GM12878 (cell line): ENCODE results near the gene KLF6. TPM values are rescaled to one million over a fixed set of nuclear protein-coding genes. Genes with fewer than 3 reads are reported as not detected.

Experiments
- BCL3 ChIP-seq: IDR thresholded peaks from 2 replicates; pipeline ENCODE4 v1.6.1; 2011; ENCODE audit warnings: borderline replicate concordance, low read depth, mild to moderate bottlenecking, moderate library complexity, low read length; ENCODE audit not compliant: insufficient read depth, poor library complexity, severe bottlenecking
- CBFB ChIP-seq: IDR thresholded peaks from 2 replicates; pipeline ENCODE4 v1.6.1; 2016; ENCODE audit warnings: antibody characterized with exemption, low read depth
- CHD1 ChIP-seq: IDR thresholded peaks from 2 replicates; pipeline ENCODE4 v1.6.1; 2012; ENCODE audit warnings: low read depth, low read length, improper control_type of control experiment
- EED ChIP-seq: sonication (generic); IDR thresholded peaks from 2 replicates; pipeline ENCODE4 v1.6.1; 2016; ENCODE audit warnings: antibody characterized with exemption, low read depth
- EP300 ChIP-seq, 2 experiments: fragments of 150-350 bp in 1 of 2; IDR thresholded peaks; 2 replicates each; pipeline ENCODE4 v1.6.1; 2011 to 2012; ENCODE audit warnings: low read depth in 2 of 2, low read length in 2 of 2, borderline replicate concordance in 1 of 2, improper control_type of control experiment in 1 of 2, inconsistent platforms in 1 of 2; ENCODE audit not compliant: control insufficient read depth in 1 of 2
- ESRRA ChIP-seq: IDR thresholded peaks from 2 replicates; pipeline ENCODE4 v1.6.1; 2012; ENCODE audit warnings: mild to moderate bottlenecking, low read length, improper control_type of control experiment
- FOS ChIP-seq: IDR thresholded peaks from 3 replicates; pipeline ENCODE4 v1.6.1; 2011; ENCODE audit warnings: borderline replicate concordance; ENCODE audit not compliant: insufficient read length; ENCODE audit errors: extremely low read depth
- FOXK2 ChIP-seq: fragments of 450-650 bp; IDR thresholded peaks from 2 replicates; pipeline ENCODE4 v1.6.1; 2017; ENCODE audit warnings: mild to moderate bottlenecking, moderate library complexity
- HCFC1 ChIP-seq: fragments of 150-350 bp; IDR thresholded peaks from 2 replicates; pipeline ENCODE4 v1.6.1; 2014; ENCODE audit warnings: low read length
- HDGF ChIP-seq: fragments of 450-650 bp; IDR thresholded peaks from 2 replicates; pipeline ENCODE4 v1.6.1; 2016; ENCODE audit warnings: antibody characterized with exemption
- IKZF2 ChIP-seq, 2 experiments: fragments of 450-650 bp; IDR thresholded peaks; 2 replicates each; pipeline ENCODE4 v1.6.1; 2017; ENCODE audit warnings: mild to moderate bottlenecking in 2 of 2, moderate library complexity in 2 of 2
- MYC ChIP-seq: IDR thresholded peaks from 2 replicates; pipeline ENCODE4 v1.6.1; 2011; ENCODE audit warnings: mild to moderate bottlenecking, low read length, moderate library complexity, inconsistent platforms; ENCODE audit not compliant: insufficient read depth, insufficient replicate concordance, insufficient read length, severe bottlenecking
- NFXL1 ChIP-seq: fragments of 450-650 bp; IDR thresholded peaks from 2 replicates; pipeline ENCODE4 v1.6.1; 2017; ENCODE audit warnings: antibody characterized with exemption, mild to moderate bottlenecking, borderline replicate concordance
- RAD51 ChIP-seq: fragments of 450-650 bp; IDR thresholded peaks from 2 replicates; pipeline ENCODE4 v1.6.1; 2016; ENCODE audit warnings: moderate library complexity, mild to moderate bottlenecking, inconsistent platforms
- RCOR1 ChIP-seq: conservative IDR thresholded peaks from 2 replicates; pipeline ENCODE4 v1.6.1; 2012; ENCODE audit warnings: low read depth, low read length, improper control_type of control experiment
- RELA ChIP-seq: fragments of 450-650 bp; IDR thresholded peaks from 2 replicates; pipeline ENCODE4 v1.8.0; 2014; ENCODE audit warnings: borderline replicate concordance; ENCODE audit not compliant: partially characterized antibody
- SUPT20H ChIP-seq: IDR thresholded peaks from 2 replicates; pipeline ENCODE4 v1.6.1; 2011; ENCODE audit warnings: low read depth, mild to moderate bottlenecking, low read length, moderate library complexity, borderline replicate concordance; ENCODE audit not compliant: control insufficient read depth
- TAF1 ChIP-seq: IDR thresholded peaks from 2 replicates; pipeline ENCODE4 v1.6.1; 2011; ENCODE audit warnings: mild to moderate bottlenecking, low read depth, low read length, borderline replicate concordance
- WRNIP1 ChIP-seq: IDR thresholded peaks from 2 replicates; pipeline ENCODE4 v1.6.1; 2011; ENCODE audit warnings: low read depth, low read length, improper control_type of control experiment, borderline replicate concordance
- ZBTB40 ChIP-seq: fragments of 450-650 bp; IDR thresholded peaks from 2 replicates; pipeline ENCODE4 v1.6.1; 2016; ENCODE audit warnings: mild to moderate bottlenecking, moderate library complexity, borderline replicate concordance
- polyA plus RNA-seq, 11 experiments: library from polyadenylated mRNA; depleted of rRNA in 4 of 11; unstranded in 6 of 11; stranded (reverse) in 5 of 11; fragments of >200 nt; fragmentation: Nextera tagmentation in 4 of 11; fragmentation: Illumina TruSeq in 1 of 11; extraction: Ambion mirVana in 4 of 11; extraction: Trizol in 1 of 11; gene quantifications; 1 replicate in 1 of 11; 2 replicates in 10 of 11; pipeline versions ENCODE4 v1.2.1 to v1.2.3, GENCODE V29; 2011 to 2016; ENCODE audit warnings: inconsistent platforms in 2 of 11, missing spikeins in 2 of 11, low read depth in 1 of 11
- total RNA-seq, 4 experiments: library from RNA; depleted of rRNA in 3 of 4; stranded (reverse); fragments of >200 nt in 3 of 4; fragmentation: Illumina TruSeq in 1 of 4; extraction: Trizol in 1 of 4; gene quantifications; 2 replicates each; pipeline versions ENCODE4 v1.2.1 to v1.2.3, GENCODE V29; 2013 to 2021
- TF ChIP-seq, protein P1 (sequence below): fragments of 450-650 bp; conservative IDR thresholded peaks from 2 replicates; pipeline ENCODE4 v1.6.1; 2017; ENCODE audit warnings: mild to moderate bottlenecking, moderate library complexity
- TF ChIP-seq, protein P2 (sequence below): IDR thresholded peaks from 2 replicates; pipeline ENCODE4 v1.6.1; 2012; ENCODE audit warnings: low read depth, low read length, improper control_type of control experiment

KLF6 gene
- total and polyA plus RNA-seq, 10 of the 15 experiments (the other 5 are each of a cell fraction or from before 2014, with no cell fraction given) = 7.4 to 54.1 (median 23.5) TPM

DNA sequence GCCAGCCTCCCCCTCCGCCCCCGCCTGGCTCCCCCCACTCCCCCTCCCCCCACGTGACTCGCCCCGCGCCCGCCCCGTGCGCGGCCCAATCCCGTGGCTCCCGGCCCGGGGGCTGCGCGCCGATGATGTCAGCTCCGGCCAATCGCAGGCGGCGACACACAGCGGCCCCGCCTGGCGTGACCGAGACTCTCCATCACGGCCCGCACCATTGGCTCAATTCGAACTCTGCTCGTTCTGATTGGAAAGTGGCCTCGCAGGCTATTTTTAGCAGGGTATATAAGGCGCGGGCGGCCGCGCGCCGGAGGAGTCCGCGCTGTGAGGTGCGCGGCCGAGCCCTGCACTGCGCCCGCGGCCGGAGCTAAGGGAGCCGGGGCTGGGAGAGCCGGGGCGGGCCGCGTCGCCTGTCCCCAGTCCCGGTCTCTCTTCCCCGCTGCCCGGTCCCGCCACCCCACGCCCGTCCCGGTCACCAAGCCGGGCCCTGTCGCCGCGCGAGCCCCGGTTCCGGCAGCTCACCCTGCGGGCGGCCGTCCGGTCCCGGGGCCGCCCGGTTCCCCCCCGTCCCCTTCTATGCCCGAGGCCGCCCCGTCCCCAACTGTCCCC is 342 bp upstream of the KLF6 start (continued):
- TF ChIP-seq IKZF2 (IDR thresholded peaks at IDR 0.05) (no peak), RELA (peak; percentile 58), EP300 (IDR thresholded peaks at IDR 0.05; ENCODE audit: borderline replicate concordance in 1 of 2, control insufficient read depth in 1 of 2, low read depth in 2 of 2, low read length in 2 of 2) (0 out of 4 replicates have a peak, but pooled peaks of 1 of the 2 experiments have one; percentile 4), NFXL1 (no peak), HCFC1 (no peak), CBFB (peak; percentile 61), WRNIP1 (no peak), ZBTB40 (no peak), HDGF (no peak), FOS (peak; percentile 62), FOXK2 (no peak), BCL3 (no peak), EED (no peak), RAD51 (peak; percentile 61; the same call in 1 of the 2 replicates), SUPT20H (no peak), ESRRA (no peak), TAF1 (peak; percentile 97), RCOR1 (no peak), CHD1 (no peak), MYC (no peak)
- TF ChIP-seq, protein P1, sequence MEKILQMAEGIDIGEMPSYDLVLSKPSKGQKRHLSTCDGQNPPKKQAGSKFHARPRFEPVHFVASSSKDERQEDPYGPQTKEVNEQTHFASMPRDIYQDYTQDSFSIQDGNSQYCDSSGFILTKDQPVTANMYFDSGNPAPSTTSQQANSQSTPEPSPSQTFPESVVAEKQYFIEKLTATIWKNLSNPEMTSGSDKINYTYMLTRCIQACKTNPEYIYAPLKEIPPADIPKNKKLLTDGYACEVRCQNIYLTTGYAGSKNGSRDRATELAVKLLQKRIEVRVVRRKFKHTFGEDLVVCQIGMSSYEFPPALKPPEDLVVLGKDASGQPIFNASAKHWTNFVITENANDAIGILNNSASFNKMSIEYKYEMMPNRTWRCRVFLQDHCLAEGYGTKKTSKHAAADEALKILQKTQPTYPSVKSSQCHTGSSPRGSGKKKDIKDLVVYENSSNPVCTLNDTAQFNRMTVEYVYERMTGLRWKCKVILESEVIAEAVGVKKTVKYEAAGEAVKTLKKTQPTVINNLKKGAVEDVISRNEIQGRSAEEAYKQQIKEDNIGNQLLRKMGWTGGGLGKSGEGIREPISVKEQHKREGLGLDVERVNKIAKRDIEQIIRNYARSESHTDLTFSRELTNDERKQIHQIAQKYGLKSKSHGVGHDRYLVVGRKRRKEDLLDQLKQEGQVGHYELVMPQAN = peak; percentile 73
- TF ChIP-seq, protein P2, sequence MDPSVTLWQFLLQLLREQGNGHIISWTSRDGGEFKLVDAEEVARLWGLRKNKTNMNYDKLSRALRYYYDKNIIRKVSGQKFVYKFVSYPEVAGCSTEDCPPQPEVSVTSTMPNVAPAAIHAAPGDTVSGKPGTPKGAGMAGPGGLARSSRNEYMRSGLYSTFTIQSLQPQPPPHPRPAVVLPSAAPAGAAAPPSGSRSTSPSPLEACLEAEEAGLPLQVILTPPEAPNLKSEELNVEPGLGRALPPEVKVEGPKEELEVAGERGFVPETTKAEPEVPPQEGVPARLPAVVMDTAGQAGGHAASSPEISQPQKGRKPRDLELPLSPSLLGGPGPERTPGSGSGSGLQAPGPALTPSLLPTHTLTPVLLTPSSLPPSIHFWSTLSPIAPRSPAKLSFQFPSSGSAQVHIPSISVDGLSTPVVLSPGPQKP = no peak
